ENCODE measurements around the gene CACNG7. TPM values are rescaled to one million over a fixed set of nuclear protein-coding genes. Genes with fewer than 3 reads are reported as not detected.

Gene CACNG7
- polyA plus RNA-seq, 1 experiment = 8.6 TPM

GRCh38 chr19:53879140-53880081, 29.7 kb upstream of the CACNG7 start:
- ChIA-PET CTCF (interaction anchor here (0.5 to 1.3 kb wide), 3 partner anchors 18 to 151 kb away, joined by 4 to 6 read pairs (median 5); no protein-coding TSS in a partner anchor), POLR2A (interaction anchor here (0.6 to 1.4 kb wide), 2 partner anchors 11 to 132 kb away, joined by 4 to 10 read pairs; partner anchors contain the start of gene MYADM)
- no peak for TF ChIP-seq CTCF (IDR thresholded peaks at IDR 0.05; ENCODE audit: low read depth, low read length)
- H3K27me3 ChIP-seq (ENCODE audit: control insufficient read depth, insufficient read depth, low read length) = peaks cover 33% of the 10 kb centered on the region
- peak; percentile 67 for DNase-seq (ENCODE audit: low read depth, low spot score)
- H3K4me3 ChIP-seq (ENCODE audit: low read depth, low read length) = peak overlapping the region; percentile 69
- H3K9me3 ChIP-seq (ENCODE audit: control insufficient read depth, insufficient read depth, low read length) = no peaks in the 10 kb centered on the region; the same call in 1 of the 2 replicates
- no peak overlapping the region for H3K27ac ChIP-seq (ENCODE audit: low read depth, low read length)

- no peaks in the 10 kb centered on the region; the same call in 1 of the 2 replicates for H3K9me3 ChIP-seq (ENCODE audit: control insufficient read depth, insufficient read depth, low read length)
- H3K27me3 ChIP-seq (ENCODE audit: control insufficient read depth, insufficient read depth, low read length) = peaks cover 42% of the 10 kb centered on the region
- no peak overlapping the region for H3K27ac ChIP-seq (ENCODE audit: low read depth, low read length)
- peak overlapping the region; percentile 53 for H3K4me3 ChIP-seq (ENCODE audit: low read depth, low read length)
- DNase-seq (ENCODE audit: low read depth, low spot score) = no peak
- TF ChIP-seq CTCF (IDR thresholded peaks at IDR 0.05; ENCODE audit: low read depth, low read length) = no peak
- POLR2A ChIA-PET = no interaction called here
- CTCF ChIA-PET = interaction anchor here (1.5 to 1.6 kb wide), 2 partner anchors 143 to 149 kb away, joined by 7 to 8 read pairs; no protein-coding TSS in a partner anchor
Observed at GRCh38 chr19:53880711-53881481, 28.2 kb upstream of the CACNG7 start.

- POLR2A ChIA-PET = no interaction called here
- peak; percentile 53 for TF ChIP-seq CTCF (IDR thresholded peaks at IDR 0.05; ENCODE audit: low read depth, low read length)
- no peak within 1 kb of the TSS for H3K27ac ChIP-seq (ENCODE audit: low read depth, low read length)
- CTCF ChIA-PET = interaction anchor here (0.6 to 1.6 kb wide), 5 partner anchors 121 to 437 kb away, joined by 3 to 8 read pairs (median 4); no protein-coding TSS in a partner anchor
- DNase-seq (ENCODE audit: low read depth, low spot score) = no peak
- H3K27me3 ChIP-seq (ENCODE audit: control insufficient read depth, insufficient read depth, low read length) = peaks cover 42% of the 10 kb centered on the region
- peak within 1 kb of the TSS; percentile 53 for H3K4me3 ChIP-seq (ENCODE audit: low read depth, low read length)
- no peaks in the 10 kb centered on the region; the same call in 1 of the 2 replicates for H3K9me3 ChIP-seq (ENCODE audit: control insufficient read depth, insufficient read depth, low read length)
Observed at GRCh38 chr19:53881482-53882390, 27.3 kb upstream of the CACNG7 start, which contains the start of gene PRKCG. TSS of gene PRKCG (plus strand) at chr19:53882197. CDS start at chr19:53882495, 298 bp downstream.

- no peak for TF ChIP-seq CTCF (IDR thresholded peaks at IDR 0.05; ENCODE audit: low read depth, low read length)
- H3K27ac ChIP-seq (ENCODE audit: low read depth, low read length) = no peak overlapping the region
- ChIA-PET CTCF (interaction anchor here (0.6 to 1.6 kb wide), 5 partner anchors 120 to 436 kb away, joined by 3 to 8 read pairs (median 4); no protein-coding TSS in a partner anchor), POLR2A (interaction anchor here (0.6 kb wide), 1 partner anchor 15 kb away, joined by 3 read pairs; the partner anchor contains the start of gene MYADM)
- no peaks in the 10 kb centered on the region; the same call in 1 of the 2 replicates for H3K9me3 ChIP-seq (ENCODE audit: control insufficient read depth, insufficient read depth, low read length)
- DNase-seq (ENCODE audit: low read depth, low spot score) = no peak
- peak overlapping the region; percentile 10; the same call in 1 of the 2 replicates for H3K4me3 ChIP-seq (ENCODE audit: low read depth, low read length)
- peaks cover 42% of the 10 kb centered on the region for H3K27me3 ChIP-seq (ENCODE audit: control insufficient read depth, insufficient read depth, low read length)
Observed at GRCh38 chr19:53882391-53883050, 26.6 kb upstream of the CACNG7 start.
